K562 (cell line): ENCODE data around the gene ZBTB47. TPM values are rescaled to one million over a fixed set of nuclear protein-coding genes. Genes with fewer than 3 reads are reported as not detected.

Experiments used
- ATAC-seq: fragments of 200-7000 bp; cut with Tn5 transposase; 3 replicates; pipeline ENCODE4 v1.9.1; 2020; ENCODE audit warnings: moderate library complexity
- BruUV-seq: library from RNA; stranded (reverse); fragments of 400-500 nt; replicated peaks from 2 replicates; lab custom pipeline; 2021; lab: Mats Ljungman, UMichigan
- CTCF ChIA-PET: fragments of 300-600 bp; formaldehyde crosslinking; extraction: SDS; loops from one replicate; lab custom pipeline; 2021; ENCODE audit warnings: low intra/inter-chr PET ratio; lab: Yijun Ruan, JAX
- POLR2A ChIA-PET: fragments of 300-600, 350-650 bp; sonication (Branson Sonifier 250); formaldehyde crosslinking; extraction: SDS; loops from one replicate; lab custom pipeline; 2021; ENCODE audit warnings: antibody characterized with exemption, inconsistent platforms; lab: Yijun Ruan, JAX
- DNase-seq, 4 experiments: peaks; one replicate each; pipeline versions ENCODE4 v3.0.0 to v3.0.0-alpha.2; 2011 to 2018; ENCODE audit warnings: low spot score in 3 of 4, mixed read lengths in 3 of 4; ENCODE audit errors: extremely low read depth in 1 of 4
- FAIRE-seq: peaks from 2 replicates; lab custom pipeline; 2011; peaks lifted over from hg19 to GRCh38; lab: Jason Lieb, UNC
- H2AFZ ChIP-seq: 2 replicates; pipeline ENCODE4 v1.6.0; 2011; ENCODE audit warnings: low read depth, low read length, control low read depth, inconsistent platforms
- H3K27ac ChIP-seq: fragments of 200-600 bp; 3 replicates; pipeline ENCODE4 v1.8.0; 2011; ENCODE audit warnings: low read depth, mild to moderate bottlenecking, control low read depth, inconsistent platforms, low read length, moderate library complexity, mixed read lengths; ENCODE audit errors: extremely low read depth
- H3K27me3 ChIP-seq, 2 experiments: fragments of 300-600 bp in 1 of 2; 2 replicates in 1 of 2; 3 replicates in 1 of 2; pipeline versions ENCODE4 v1.6.0 to v1.8.0; 2011; ENCODE audit warnings: inconsistent platforms in 2 of 2, low read length in 2 of 2, mild to moderate bottlenecking in 1 of 2, mixed read lengths in 1 of 2, moderate library complexity in 1 of 2; ENCODE audit not compliant: control insufficient read depth in 2 of 2, insufficient read depth in 2 of 2
- H3K36me3 ChIP-seq: fragments of 300-600 bp; 3 replicates; pipeline ENCODE4 v1.8.0; 2011; ENCODE audit warnings: mild to moderate bottlenecking, low read length, inconsistent platforms; ENCODE audit not compliant: control insufficient read depth, insufficient read depth
- H3K4me1 ChIP-seq, 2 experiments: fragments of 200-600 bp in 1 of 2; replicated peaks in 1 of 2; 2 replicates in 1 of 2; 3 replicates in 1 of 2; pipeline versions ENCODE4 v1.5.1 to v1.8.0; 2011; ENCODE audit warnings: inconsistent platforms in 2 of 2, low read length in 2 of 2, mild to moderate bottlenecking in 1 of 2, mixed read lengths in 1 of 2, moderate library complexity in 1 of 2; ENCODE audit not compliant: control insufficient read depth in 2 of 2, insufficient read depth in 2 of 2
- H3K4me2 ChIP-seq: 2 replicates; pipeline ENCODE4 v1.6.1; 2011; ENCODE audit warnings: low read length, control low read depth, inconsistent platforms, mixed read lengths; ENCODE audit not compliant: insufficient read depth
- H3K4me3 ChIP-seq: fragments of 200-600 bp; sonication (generic), shearing (Covaris generic); 2 replicates; pipeline ENCODE4 v1.5.1; 2016; ENCODE audit warnings: control low read depth, inconsistent platforms
- H3K79me2 ChIP-seq: fragments of 200-600 bp; 3 replicates; pipeline ENCODE4 v1.8.0; 2011; ENCODE audit warnings: low read length, inconsistent platforms; ENCODE audit not compliant: control insufficient read depth, insufficient read depth
- H3K9ac ChIP-seq, 2 experiments: 2 replicates each; pipeline versions ENCODE4 v1.6.0 to v1.6.1; 2011; ENCODE audit warnings: low read depth in 2 of 2, low read length in 2 of 2, control low read depth in 1 of 2, inconsistent platforms in 1 of 2, mild to moderate bottlenecking in 1 of 2, mixed read lengths in 1 of 2; ENCODE audit not compliant: insufficient read depth in 1 of 2
- H3K9me1 ChIP-seq: one replicate; pipeline ENCODE4 v1.6.0; 2011; ENCODE audit warnings: inconsistent platforms, mild to moderate bottlenecking, low read length, moderate library complexity; ENCODE audit not compliant: control insufficient read depth, insufficient read depth
- H3K9me3 ChIP-seq: replicated peaks from 2 replicates; pipeline ENCODE4 v1.5.1; 2011; ENCODE audit warnings: low read depth, low read length, inconsistent platforms; ENCODE audit not compliant: control insufficient read depth, insufficient read depth
- H4K20me1 ChIP-seq: replicated peaks from 2 replicates; pipeline ENCODE4 v1.6.1; 2011; ENCODE audit warnings: low read length, inconsistent platforms, mixed read lengths; ENCODE audit not compliant: control insufficient read depth, insufficient read depth
- ATF7 ChIP-seq: fragments of 450-650 bp; IDR thresholded peaks from 2 replicates; pipeline ENCODE4 v1.7.1; 2014; ENCODE audit warnings: mild to moderate bottlenecking, moderate library complexity
- CHCHD3 ChIP-seq: fragments of 250-450 bp; sonication (Bioruptor Pico); IDR thresholded peaks from 2 replicates; pipeline ENCODE4 v2.1.2; 2022; ENCODE audit warnings: mild to moderate bottlenecking
- E2F8 ChIP-seq: fragments of 450-650 bp; IDR thresholded peaks from 2 replicates; pipeline ENCODE4 v1.7.1; 2018; ENCODE audit warnings: mild to moderate bottlenecking, low read depth; ENCODE audit not compliant: partially characterized antibody
- MIER1 ChIP-seq: fragments of 450-650 bp; IDR thresholded peaks from 2 replicates; pipeline ENCODE4 v1.6.1; 2016; ENCODE audit warnings: antibody characterized with exemption, mild to moderate bottlenecking, low read depth
- PHF8 ChIP-seq: fragments of 200-600 bp; sonication (generic); IDR thresholded peaks from 2 replicates; pipeline ENCODE4 v1.6.1; 2012; ENCODE audit warnings: mixed run types, mild to moderate bottlenecking, inconsistent platforms, low read length, moderate library complexity, borderline replicate concordance
- SMC3 ChIP-seq: conservative IDR thresholded peaks from 2 replicates; pipeline ENCODE4 v1.6.1; 2011; ENCODE audit warnings: low read depth, low read length, improper control_type of control experiment; ENCODE audit not compliant: insufficient read depth
- ZNF584 ChIP-seq: fragments of 200-800 bp; sonication (Bioruptor generic); IDR thresholded peaks from 2 replicates; pipeline ENCODE4 v1.6.1; 2016; ENCODE audit warnings: low read depth, mild to moderate bottlenecking, missing genetic modification characterization, missing compliant biosample characterization
- ZNF766 ChIP-seq: fragments of 200-800 bp; sonication (Bioruptor generic); conservative IDR thresholded peaks from 2 replicates; pipeline ENCODE4 v1.6.1; 2016; ENCODE audit warnings: missing genetic modification characterization, missing compliant biosample characterization
- WGBS: fragments of 100-300 bp; shearing (Covaris generic); methylation state at CpG from one replicate; pipeline ENCODE4 v1.1.6; 2016; ENCODE audit warnings: low coverage, mixed read lengths; ENCODE audit not compliant: insufficient coverage; ENCODE audit errors: missing lambda C conversion rate; 5-methylcytosine and 5-hydroxymethylcytosine counted together
- in situ Hi-C: fragments of 300-500 bp; cut with MboI; formaldehyde crosslinking; loops from 4 replicates; pipeline ENCODE4 v1.15.0; 2018; ENCODE audit warnings: inconsistent platforms, mixed read lengths
- intact Hi-C: fragments of 100-400 bp; cut with micrococcal nuclease; formaldehyde crosslinking; loops from 2 replicates; pipeline ENCODE4 v1.14.2; 2022
- polyA plus RNA-seq, 8 experiments: library from polyadenylated mRNA; depleted of rRNA in 4 of 8; stranded (reverse) in 5 of 8; unstranded in 3 of 8; fragments of >200 nt; fragmentation: Nextera tagmentation in 2 of 8; fragmentation: Illumina TruSeq in 1 of 8; extraction: Ambion mirVana in 2 of 8; extraction: Trizol in 1 of 8; gene quantifications; 2 replicates each; pipeline versions ENCODE4 v1.2.1 to v1.2.3, GENCODE V29; 2011 to 2014; ENCODE audit warnings: inconsistent platforms in 1 of 8, missing spikeins in 1 of 8
- total RNA-seq, 7 experiments: library from RNA; depleted of rRNA in 6 of 7; stranded (reverse); fragments of >200 nt in 6 of 7; fragmentation: Illumina TruSeq in 2 of 7; extraction: Trizol in 2 of 7; gene quantifications; 2 replicates each; pipeline versions ENCODE4 v1.2.1 to v1.2.3, GENCODE V29; 2011 to 2021; ENCODE audit warnings: low replicate concordance in 1 of 7
- TF ChIP-seq, protein P1 (sequence below): fragments of 250-450 bp; sonication (Bioruptor Pico); IDR thresholded peaks from 2 replicates; pipeline ENCODE4 v1.8.0; 2022; ENCODE audit warnings: moderate library complexity, mild to moderate bottlenecking, inconsistent platforms
- TF ChIP-seq, protein P2 (sequence below): fragments of 200-800 bp; sonication (Bioruptor generic); IDR thresholded peaks from 2 replicates; pipeline ENCODE4 v1.6.1; 2017; ENCODE audit warnings: missing genetic modification characterization, missing compliant biosample characterization
- TF ChIP-seq, protein P3 (sequence below), 2 experiments: fragments of 450-650 bp in 1 of 2; sonication (generic) in 1 of 2; formaldehyde crosslinking in 1 of 2; IDR thresholded peaks in 1 of 2; conservative IDR thresholded peaks in 1 of 2; 2 replicates each; pipeline versions ENCODE4 v1.6.1 to v1.8.1; 2016 to 2023; ENCODE audit warnings: mild to moderate bottlenecking in 2 of 2, moderate library complexity in 2 of 2, inconsistent platforms in 1 of 2, missing genetic modification reagents in 1 of 2

ZBTB47 gene
- total and polyA plus RNA-seq, 9 of the 15 experiments (the other 6 are each of a cell fraction or from before 2014, with no cell fraction given) = 0.11 to 4.6 (median 1.7) TPM; not detected in 1

- TF ChIP-seq E2F8 (no peak), ZNF766 (no peak), ZNF584 (no peak)
Measured at GRCh38 chr3:42652251-42652610, 1.3 kb upstream of the ZBTB47 start (continued).

DNA sequence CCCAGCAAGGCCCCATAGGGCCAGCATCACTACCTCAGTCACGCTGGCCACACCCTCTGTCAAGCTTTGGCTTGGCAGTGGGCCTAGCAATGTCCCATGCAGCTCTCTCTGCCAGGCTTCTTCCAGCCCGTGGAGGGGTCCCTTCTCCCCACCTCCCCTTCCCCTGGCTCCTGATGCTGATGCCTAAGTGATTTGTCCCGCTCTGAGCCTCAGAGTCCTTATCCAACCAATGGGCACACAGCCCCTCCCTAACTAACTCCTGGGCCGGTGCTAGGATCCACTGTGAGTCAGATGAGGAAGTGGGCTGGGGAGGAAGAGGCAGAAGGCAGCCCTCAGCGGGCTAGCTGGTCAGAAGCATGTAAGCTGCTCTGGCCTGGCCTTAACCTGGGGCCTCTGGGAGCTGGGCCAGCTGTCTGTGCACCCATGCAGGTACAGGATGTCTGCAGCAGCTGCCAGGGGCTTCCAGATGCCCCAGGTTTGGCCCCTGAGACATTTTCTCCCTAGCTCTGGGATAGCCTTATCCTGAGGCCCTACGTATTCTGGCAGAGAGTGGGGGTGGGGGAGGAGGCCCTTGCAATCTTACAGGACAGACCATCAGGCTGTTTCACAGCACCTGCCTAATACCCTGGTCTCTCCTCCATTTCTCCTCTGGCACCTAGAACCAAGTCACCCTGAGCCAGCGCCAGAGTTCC, 740 bp upstream of the ZBTB47 start:
- TSS peak; percentile 44 for BruUV-seq
- intact Hi-C loops = loop anchor here (5.0 kb wide), 1 partner anchor 70 kb away; the partner anchor contains the start of gene SEC22C
- in situ Hi-C loops = loop anchor here (5.0 kb wide), 1 partner anchor 95 kb away; no protein-coding TSS in a partner anchor
- FAIRE-seq = peak; percentile 80
- DNase-seq = peak; percentile 60 to 86 (median 70)
- CTCF ChIA-PET = no interaction called here
- Histone ChIP-seq H2AFZ (peak overlapping the region; percentile 85), H3K4me3 (peak overlapping the region; percentile 6; the same call in 1 of the 2 replicates), H3K4me1 (peaks cover 16 to 43% of the 10 kb centered on the region in 2 experiments), H3K9me3 (no peaks in the 10 kb centered on the region), H3K36me3 (peaks cover 14% of the 10 kb centered on the region), H3K27me3 (no peaks in the 10 kb centered on the region), H3K4me2 (peak overlapping the region; percentile 78), H3K79me2 (no peaks in the 10 kb centered on the region), H3K27ac (peak overlapping the region; percentile 37; the same call in 2 of the 3 replicates), H3K9me1 (peaks cover 4% of the 10 kb centered on the region), H4K20me1 (no peaks in the 10 kb centered on the region), H3K9ac (peak overlapping the region; percentile 65 to 94; a peak in 3 of 4 replicates)
- peak; percentile 75 for ATAC-seq
- 21% methylated on average over 7 of the region's 7 CpGs for WGBS
- POLR2A ChIA-PET = interaction anchor here (0.7 to 4.0 kb wide), 13 partner anchors 8 to 90 kb away, joined by 3 to 37 read pairs (median 3); partner anchors contain the start of gene SEC22C
- TF ChIP-seq, protein P1, sequence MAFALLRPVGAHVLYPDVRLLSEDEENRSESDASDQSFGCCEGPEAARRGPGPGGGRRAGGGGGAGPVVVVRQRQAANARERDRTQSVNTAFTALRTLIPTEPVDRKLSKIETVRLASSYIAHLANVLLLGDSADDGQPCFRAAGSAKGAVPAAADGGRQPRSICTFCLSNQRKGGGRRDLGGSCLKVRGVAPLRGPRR (CRISPR knock-in tag) = no peak
- TF ChIP-seq MIER1 (no peak), PHF8 (peak; percentile 78; the same call in 1 of the 2 replicates), ATF7 (peak; percentile 53), SMC3 (no peak), CHCHD3 (CRISPR knock-in tag) (peak; percentile 75; the same call in 1 of the 2 replicates)
- TF ChIP-seq, protein P2, sequence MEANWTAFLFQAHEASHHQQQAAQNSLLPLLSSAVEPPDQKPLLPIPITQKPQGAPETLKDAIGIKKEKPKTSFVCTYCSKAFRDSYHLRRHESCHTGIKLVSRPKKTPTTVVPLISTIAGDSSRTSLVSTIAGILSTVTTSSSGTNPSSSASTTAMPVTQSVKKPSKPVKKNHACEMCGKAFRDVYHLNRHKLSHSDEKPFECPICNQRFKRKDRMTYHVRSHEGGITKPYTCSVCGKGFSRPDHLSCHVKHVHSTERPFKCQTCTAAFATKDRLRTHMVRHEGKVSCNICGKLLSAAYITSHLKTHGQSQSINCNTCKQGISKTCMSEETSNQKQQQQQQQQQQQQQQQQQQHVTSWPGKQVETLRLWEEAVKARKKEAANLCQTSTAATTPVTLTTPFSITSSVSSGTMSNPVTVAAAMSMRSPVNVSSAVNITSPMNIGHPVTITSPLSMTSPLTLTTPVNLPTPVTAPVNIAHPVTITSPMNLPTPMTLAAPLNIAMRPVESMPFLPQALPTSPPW (CRISPR knock-in tag) = peak; percentile 92
- TF ChIP-seq, protein P3, sequence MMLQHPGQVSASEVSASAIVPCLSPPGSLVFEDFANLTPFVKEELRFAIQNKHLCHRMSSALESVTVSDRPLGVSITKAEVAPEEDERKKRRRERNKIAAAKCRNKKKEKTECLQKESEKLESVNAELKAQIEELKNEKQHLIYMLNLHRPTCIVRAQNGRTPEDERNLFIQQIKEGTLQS (IDR thresholded peaks at IDR 0.05) = peak; percentile 55
- TF ChIP-seq, protein P3 (CRISPR knock-in tag; conservative IDR thresholded peaks at IDR 0.05) = no peak
